ENCODE results near the gene KCNK10. TPM values are rescaled to one million over a fixed set of nuclear protein-coding genes. Genes with fewer than 3 reads are reported as not detected.

KCNK10 gene
- total and polyA plus RNA-seq, 2 of the 8 experiments (the other 6 are each of a cell fraction or from before 2014, with no cell fraction given): 0.45 to 0.63 TPM

DNA sequence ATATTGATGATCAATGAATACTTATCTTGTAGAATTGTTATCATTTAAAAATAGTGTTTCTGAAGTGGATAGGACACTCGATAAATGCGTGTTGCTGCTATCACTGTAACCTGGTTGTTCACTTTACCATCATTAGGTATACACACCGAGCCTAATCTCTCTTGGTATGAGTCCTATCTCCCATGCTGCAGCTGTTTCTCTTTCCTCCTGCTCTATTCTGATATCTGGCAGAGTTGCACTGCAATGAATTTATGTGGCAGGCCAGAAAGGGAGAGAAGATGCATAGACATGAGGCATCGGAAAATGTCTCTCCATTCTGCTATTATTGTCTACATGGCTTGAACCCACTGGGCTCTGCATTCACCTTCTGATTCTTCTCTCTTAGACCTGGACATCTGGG is 26.7 kb downstream of the KCNK10 start (continued):
- TF ChIP-seq GTF2F1 (IDR thresholded peaks at IDR 0.05; ENCODE audit: borderline replicate concordance, low read depth, low read length) (no peak), JUN (IDR thresholded peaks at IDR 0.05; ENCODE audit: low read depth, low read length) (no peak), CREB1 (IDR thresholded peaks at IDR 0.05) (no peak), NRF1 (IDR thresholded peaks at IDR 0.05; ENCODE audit: low read depth, low read length) (no peak), HDAC2 (IDR thresholded peaks at IDR 0.05; ENCODE audit: borderline replicate concordance in 1 of 2, low read depth in 2 of 2, low read length in 2 of 2) (no peak), CHD2 (IDR thresholded peaks at IDR 0.05; ENCODE audit: low read length) (no peak), RFX5 (IDR thresholded peaks at IDR 0.05; ENCODE audit: borderline replicate concordance, low read depth, low read length) (no peak), SP4 (IDR thresholded peaks at IDR 0.05; ENCODE audit: low read length) (no peak)
- TF ChIP-seq, protein P1, sequence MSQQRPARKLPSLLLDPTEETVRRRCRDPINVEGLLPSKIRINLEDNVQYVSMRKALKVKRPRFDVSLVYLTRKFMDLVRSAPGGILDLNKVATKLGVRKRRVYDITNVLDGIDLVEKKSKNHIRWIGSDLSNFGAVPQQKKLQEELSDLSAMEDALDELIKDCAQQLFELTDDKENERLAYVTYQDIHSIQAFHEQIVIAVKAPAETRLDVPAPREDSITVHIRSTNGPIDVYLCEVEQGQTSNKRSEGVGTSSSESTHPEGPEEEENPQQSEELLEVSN (IDR thresholded peaks at IDR 0.05): no peak

Data from H1 (cell line).